Measurements from ENCODE around the gene LZTS2. TPM values are rescaled to one million over a fixed set of nuclear protein-coding genes. Genes with fewer than 3 reads are reported as not detected.

Gene LZTS2
- polyA plus RNA-seq, 12 donors, result 39.6 to 66.4 (median 47.8) TPM; not detected in 1

- DNase-seq, result no peak
These were observed 22.2 kb upstream of the LZTS2 start for GRCh38 chr10:100977436-100977835.

DNA sequence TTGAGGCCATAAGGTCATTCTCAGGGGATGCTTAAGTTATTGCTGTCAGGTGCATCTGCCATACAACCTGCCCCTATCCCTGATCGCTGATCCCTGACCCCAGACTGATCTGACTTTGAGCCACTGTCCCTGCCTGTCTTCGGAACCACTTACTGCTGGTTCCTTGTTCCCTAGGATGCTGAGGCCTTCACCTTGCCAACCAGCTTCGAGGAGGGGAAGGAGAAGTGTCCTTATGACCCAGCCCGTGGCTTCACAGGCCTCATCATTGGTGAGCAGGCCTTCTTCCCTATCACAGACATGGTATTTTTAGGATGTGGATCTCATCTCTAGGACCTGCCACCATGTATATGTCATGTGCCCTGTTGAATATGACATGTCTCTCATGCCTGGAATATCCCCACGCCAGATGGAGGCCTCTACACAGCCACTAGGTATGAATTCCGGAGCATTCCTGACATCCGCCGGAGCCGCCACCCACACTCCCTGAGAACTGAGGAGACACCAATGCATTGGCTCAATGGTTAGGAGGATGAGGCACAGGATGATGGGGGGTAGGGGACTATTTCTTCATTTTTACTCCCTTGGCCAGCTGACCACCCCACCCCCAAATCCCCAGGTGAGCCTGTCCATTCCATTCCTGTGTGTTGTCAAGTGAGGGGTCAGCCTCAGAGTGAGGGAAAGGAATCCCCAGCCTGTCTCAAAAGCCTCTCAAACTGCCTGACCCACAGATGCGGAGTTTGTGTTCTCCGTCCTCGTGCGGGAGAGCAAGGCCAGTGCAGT is 21.3 kb upstream of the LZTS2 start:
- no peak for DNase-seq

- DNase-seq, result no peak
These were observed 20.8 kb upstream of the LZTS2 start for GRCh38 chr10:100978901-100979195.

- no peak for DNase-seq
These were observed 19.8 kb upstream of the LZTS2 start for GRCh38 chr10:100979791-100980272.

DNA sequence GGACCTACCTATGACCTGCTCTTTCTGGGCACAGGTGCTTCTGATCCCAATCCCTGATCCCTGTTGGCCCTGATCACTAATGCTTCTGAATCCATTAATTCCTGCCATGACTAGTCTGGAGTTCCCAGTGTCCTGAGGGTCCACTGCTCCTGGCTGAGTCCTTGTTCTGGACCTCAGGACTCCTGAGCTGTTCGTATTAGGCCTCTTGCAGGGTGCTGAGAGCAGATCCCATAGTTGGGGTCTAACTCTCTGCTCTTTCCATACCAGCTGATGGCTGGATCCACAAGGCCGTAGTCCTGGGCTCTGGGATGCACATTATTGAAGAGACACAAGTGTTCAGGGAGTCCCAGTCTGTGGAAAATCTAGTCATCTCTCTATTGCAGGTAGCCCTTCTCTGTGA is 19.3 kb upstream of the LZTS2 start:
- DNase-seq, result no peak

GRCh38 chr10:100980711-100981110 is 18.9 kb upstream of the LZTS2 start:
- no peak for DNase-seq

DNA sequence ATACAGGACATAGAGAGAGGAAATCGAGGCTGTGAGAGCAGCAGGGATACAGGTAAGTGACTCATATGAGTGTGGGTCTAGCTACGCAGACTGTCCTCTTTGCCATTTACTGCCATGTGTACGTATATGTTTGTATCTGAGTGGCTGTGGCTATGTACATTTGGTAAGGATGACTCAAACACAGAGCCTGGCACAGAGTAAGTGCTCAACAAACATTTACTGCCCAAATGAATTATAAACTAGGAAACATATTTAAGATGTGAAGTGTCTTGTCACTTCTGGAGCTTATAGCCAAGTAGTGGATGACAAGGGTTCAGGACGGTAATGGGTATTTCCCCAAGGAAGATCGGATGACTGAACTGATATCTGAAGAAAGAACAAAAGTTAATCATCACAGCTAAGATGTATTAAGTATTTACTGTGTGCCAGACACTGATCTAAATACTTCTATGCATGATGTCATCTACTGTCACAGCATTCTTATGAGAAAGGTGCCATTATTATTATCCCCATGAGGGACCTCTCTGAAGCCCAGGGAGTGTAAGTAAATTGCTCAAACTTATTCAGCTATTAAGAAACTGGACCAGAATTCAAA is 18.3 kb upstream of the LZTS2 start:
- DNase-seq, result no peak

DNA sequence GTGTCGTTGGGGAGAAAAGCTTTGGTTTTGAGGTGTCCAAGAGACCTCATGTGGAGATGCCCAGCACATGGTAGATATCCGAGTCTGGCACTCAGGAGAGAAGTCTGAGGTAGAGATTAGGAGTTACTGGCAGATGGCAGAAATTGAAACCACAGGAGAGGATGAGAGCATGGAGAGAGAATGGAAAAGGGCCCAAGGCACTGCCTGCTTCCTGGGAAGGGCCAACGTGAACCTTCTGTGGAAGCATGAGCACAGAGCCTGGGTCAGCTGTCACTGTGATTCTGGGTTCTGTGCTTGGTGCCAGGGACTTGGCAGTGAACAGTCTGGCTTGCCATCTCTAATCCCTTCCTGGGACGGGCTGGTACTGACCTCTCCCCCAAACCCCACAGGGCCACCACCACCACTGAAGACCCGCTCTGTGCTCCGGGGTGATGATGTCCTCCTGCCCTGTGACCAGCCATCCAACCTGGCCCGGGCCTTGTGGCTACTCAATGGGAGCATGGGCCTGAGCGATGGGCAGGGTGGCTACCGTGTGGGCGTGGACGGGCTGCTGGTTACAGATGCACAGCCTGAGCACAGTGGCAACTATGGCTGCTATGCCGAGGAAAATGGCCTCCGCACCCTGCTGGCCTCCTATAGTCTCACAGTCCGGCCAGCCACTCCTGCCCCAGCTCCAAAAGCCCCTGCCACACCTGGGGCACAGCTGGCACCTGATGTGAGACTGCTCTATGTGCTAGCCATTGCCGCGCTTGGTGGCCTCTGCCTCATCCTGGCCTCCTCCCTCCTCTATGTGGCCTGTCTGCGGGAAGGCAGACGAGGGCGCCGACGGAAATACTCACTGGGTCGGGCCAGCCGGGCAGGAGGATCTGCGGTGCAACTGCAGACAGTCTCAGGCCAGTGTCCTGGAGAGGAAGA is 16.4 kb upstream of the LZTS2 start:
- DNase-seq, result no peak

GRCh38 chr10:100983868-100984671 is 15.5 kb upstream of the LZTS2 start:
- DNase-seq, result no peak

- no peak for DNase-seq
These were observed 14.9 kb upstream of the LZTS2 start for GRCh38 chr10:100984672-100985177.

- no peak for DNase-seq
These were observed 14.3 kb upstream of the LZTS2 start for GRCh38 chr10:100985336-100985735.

- DNase-seq, result no peak
These were observed 13.0 kb upstream of the LZTS2 start for GRCh38 chr10:100986623-100986951.

DNA sequence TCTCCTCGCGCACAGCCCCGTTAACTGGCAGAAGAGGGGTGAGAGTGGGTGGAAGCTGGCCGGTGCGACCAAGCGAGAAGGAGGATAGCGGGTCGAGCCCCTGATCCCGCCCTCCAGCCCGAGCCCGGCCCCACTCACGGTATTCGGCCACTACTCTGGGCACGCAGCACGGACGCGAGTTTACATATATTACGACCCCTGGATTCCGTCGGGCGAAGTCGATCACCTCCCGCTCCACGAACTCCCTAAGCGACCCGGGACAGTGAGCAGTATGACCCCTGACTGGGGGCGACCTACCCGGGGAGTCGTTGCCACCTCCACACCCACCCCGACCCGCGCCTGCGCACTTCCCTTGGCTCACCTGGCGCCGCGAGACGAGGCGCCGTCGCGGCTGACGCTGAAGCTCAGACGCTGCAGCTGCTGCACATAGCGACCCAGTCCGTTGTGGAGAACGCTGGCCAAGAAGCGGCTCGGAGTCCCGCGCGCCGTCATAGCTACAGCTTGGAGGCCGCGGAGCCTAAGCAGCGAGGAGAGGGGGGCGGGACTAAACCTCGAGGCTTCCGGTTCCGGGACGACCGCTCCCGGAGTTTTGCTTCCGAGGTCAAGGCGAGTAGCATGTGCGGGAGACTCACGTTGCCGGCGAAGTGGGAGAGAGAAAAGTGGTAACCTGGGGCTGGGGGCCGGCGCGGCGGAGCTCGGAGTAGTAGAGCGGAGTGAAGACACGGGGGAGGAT is 12.5 kb upstream of the LZTS2 start, which contains the start of the genes MRPL43 and TWNK:
MRPL43 (minus strand) TSS at position 546 of the 733 bp plus-strand sequence; CDS start at position 492, 54 bp downstream.
TWNK (plus strand) TSS at position 592 of the 733 bp plus-strand sequence. CDS start 668 bp downstream, outside the sequence.
- DNase-seq, result peak; percentile 88

GRCh38 chr10:100987685-100988049 is 11.9 kb upstream of the LZTS2 start:
- DNase-seq, result no peak

GRCh38 chr10:100988166-100988565 is 11.4 kb upstream of the LZTS2 start:
- no peak for DNase-seq

GRCh38 chr10:100989088-100989487 is 10.5 kb upstream of the LZTS2 start:
- no peak for DNase-seq

- DNase-seq, result peak; percentile 61
These were observed 5.5 kb upstream of the LZTS2 start for GRCh38 chr10:100993986-100994708.

GRCh38 chr10:100995181-100995580 is 4.4 kb upstream of the LZTS2 start:
- DNase-seq, result no peak

GRCh38 chr10:100996678-100997359 is 2.8 kb upstream of the LZTS2 start:
- no peak for DNase-seq
